ENCODE measurements around the gene TSKU.
"Not testable (repeated sequence)": the region's sequence is repeated elsewhere in the genome, so short reads cannot be mapped to it uniquely, and the experiment has no call there.

Gene TSKU

DNA sequence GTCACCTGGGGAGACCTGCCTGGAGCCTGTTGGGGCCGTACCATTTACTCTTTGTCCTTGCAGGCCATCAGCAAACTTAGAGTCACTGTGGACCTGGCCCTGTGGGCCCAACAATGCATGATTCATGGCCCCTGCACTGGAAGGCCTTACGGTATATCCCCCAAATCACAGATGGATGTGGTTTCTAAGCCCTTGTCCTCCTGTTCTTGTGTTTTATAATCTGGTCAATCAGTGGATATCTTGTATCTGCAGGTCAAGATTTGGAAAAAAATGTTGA, 6.2 kb downstream of the TSKU start:
- no peak for DNase-seq

GRCh38 chr11:76790251-76790650, 7.1 kb downstream of the TSKU start:
- DNase-seq = no peak

- not testable (repeated sequence) for DNase-seq
Observed at GRCh38 chr11:76791002-76791770, 8.0 kb downstream of the TSKU start.

DNA sequence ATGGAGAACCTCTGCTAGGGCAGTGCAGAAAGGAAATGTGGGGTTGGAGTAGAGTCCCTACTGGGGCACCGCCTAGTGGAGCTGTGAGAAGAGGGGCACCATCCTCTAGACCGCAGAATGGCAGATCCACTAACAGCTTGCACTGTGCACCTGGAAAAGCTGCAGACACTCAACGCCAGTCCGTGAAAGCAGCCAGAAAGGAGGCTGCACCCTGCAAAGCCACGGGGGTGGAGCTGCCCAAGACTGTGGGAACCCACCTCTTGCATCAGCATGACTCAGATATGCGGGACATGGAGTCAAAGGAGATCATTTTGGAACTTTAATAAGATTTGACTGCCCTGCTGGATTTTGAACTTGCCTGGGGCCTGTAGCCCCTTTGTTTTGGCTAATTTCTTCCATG, 8.7 kb downstream of the TSKU start:
- no peak for DNase-seq

DNA sequence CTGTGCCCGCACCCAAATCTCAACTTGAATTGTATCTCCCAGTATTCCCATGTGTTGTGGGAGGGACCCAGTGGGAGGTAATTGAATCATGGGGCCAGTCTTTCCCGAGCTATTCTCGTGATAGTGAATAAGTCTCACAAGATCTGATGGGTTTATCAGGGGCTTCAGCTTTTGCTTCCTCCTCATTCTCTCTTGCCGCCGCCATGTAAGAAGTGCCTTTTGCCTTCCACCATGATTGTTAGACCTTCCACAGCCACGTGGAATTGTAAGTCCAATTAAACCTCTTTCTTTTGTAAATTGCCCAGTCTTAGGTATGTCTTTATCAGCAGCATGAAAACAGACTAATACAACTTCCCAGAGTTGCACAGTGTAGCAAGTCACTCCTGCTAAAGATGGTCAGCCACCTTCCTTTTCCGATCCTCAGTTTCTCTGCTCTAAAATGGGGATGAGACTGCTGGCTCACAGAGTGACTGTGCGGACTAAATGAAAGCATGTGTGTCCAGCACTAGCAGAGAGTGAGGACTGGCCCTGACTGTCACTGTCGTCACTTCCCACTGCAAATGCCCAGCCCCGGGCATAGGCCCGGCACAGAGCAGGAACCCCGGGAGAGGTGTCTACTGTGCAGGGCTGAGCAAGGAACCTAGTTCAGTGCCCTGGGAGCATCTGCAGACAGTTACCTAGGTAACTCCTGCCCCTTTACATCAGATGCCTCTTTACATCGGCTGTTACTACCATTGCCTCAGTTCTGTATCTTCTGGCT, 9.5 kb downstream of the TSKU start:
- DNase-seq = no peak

GRCh38 chr11:76793391-76794291, 10.5 kb downstream of the TSKU start:
- peak in 1 of 2 experiments; percentile 33 for DNase-seq

GRCh38 chr11:76794371-76795289, 11.5 kb downstream of the TSKU start:
- DNase-seq = no peak

- no peak for DNase-seq
Observed at GRCh38 chr11:76795290-76795935, 12.3 kb downstream of the TSKU start.

GRCh38 chr11:76795936-76796441, 12.8 kb downstream of the TSKU start:
- DNase-seq = no peak

DNA sequence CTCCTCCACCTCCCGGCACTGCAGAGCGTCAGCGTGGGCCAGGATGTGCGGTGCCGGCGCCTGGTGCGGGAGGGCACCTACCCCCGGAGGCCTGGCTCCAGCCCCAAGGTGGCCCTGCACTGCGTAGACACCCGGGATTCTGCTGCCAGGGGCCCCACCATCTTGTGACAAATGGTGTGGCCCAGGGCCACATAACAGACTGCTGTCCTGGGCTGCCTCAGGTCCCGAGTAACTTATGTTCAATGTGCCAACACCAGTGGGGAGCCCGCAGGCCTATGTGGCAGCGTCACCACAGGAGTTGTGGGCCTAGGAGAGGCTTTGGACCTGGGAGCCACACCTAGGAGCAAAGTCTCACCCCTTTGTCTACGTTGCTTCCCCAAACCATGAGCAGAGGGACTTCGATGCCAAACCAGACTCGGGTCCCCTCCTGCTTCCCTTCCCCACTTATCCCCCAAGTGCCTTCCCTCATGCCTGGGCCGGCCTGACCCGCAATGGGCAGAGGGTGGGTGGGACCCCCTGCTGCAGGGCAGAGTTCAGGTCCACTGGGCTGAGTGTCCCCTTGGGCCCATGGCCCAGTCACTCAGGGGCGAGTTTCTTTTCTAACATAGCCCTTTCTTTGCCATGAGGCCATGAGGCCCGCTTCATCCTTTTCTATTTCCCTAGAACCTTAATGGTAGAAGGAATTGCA, 13.5 kb downstream of the TSKU start:
- no peak for DNase-seq

DNA sequence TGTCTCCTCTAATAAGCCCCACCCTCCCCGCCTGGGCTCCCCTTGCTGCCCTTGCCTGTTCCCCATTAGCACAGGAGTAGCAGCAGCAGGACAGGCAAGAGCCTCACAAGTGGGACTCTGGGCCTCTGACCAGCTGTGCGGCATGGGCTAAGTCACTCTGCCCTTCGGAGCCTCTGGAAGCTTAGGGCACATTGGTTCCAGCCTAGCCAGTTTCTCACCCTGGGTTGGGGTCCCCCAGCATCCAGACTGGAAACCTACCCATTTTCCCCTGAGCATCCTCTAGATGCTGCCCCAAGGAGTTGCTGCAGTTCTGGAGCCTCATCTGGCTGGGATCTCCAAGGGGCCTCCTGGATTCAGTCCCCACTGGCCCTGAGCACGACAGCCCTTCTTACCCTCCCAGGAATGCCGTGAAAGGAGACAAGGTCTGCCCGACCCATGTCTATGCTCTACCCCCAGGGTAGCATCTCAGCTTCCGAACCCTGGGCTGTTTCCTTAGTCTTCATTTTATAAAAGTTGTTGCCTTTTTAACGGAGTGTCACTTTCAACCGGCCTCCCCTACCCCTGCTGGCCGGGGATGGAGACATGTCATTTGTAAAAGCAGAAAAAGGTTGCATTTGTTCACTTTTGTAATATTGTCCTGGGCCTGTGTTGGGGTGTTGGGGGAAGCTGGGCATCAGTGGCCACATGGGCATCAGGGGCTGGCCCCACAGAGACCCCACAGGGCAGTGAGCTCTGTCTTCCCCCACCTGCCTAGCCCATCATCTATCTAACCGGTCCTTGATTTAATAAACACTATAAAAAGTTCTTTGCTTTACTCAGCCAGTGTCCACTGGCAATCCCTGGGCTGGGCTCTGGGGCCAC, 14.4 kb downstream of the TSKU start:
- DNase-seq = no peak

DNA sequence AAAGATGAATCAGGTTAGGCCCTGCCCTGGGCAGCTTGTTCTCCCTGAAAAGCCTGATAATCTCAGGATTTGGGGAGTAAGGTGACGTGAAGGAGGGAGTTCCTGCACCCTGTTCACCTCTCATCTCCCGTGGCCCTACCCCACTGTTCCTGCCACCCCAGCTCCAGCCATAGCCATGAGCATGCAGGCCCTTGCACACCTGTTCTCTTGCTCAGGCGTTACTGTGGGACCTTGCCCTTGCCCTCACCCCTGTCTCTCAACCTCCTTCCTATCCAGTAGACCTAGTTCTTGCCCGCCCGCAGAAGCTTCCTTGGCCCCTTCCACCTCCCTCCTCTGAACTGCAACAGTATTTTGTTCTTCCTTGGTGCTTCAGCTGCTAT, 15.0 kb downstream of the TSKU start:
- no peak for DNase-seq

DNA sequence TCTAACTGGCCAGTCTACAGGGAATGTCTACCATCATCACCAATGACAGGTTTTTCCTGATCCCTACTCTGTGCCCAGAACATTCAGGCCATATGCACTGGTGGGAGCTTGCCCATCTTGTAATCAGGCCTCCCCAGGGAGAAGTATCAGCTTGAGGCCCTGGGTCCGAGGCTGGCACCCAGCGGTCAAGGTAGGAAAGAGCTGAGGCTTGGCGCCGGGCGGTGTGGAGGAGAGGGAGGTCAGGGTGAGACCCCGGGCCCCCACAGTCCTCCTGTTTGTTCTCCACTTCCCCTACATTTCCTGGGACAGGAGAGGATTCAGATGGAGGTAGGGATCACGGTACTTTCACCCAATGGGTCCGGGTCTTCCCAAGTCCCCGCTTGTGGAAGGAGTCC, 15.5 kb downstream of the TSKU start:
- DNase-seq = no peak

- DNase-seq = peak; percentile 75 to 76
Observed at GRCh38 chr11:76799066-76799804, 16.1 kb downstream of the TSKU start.

DNA sequence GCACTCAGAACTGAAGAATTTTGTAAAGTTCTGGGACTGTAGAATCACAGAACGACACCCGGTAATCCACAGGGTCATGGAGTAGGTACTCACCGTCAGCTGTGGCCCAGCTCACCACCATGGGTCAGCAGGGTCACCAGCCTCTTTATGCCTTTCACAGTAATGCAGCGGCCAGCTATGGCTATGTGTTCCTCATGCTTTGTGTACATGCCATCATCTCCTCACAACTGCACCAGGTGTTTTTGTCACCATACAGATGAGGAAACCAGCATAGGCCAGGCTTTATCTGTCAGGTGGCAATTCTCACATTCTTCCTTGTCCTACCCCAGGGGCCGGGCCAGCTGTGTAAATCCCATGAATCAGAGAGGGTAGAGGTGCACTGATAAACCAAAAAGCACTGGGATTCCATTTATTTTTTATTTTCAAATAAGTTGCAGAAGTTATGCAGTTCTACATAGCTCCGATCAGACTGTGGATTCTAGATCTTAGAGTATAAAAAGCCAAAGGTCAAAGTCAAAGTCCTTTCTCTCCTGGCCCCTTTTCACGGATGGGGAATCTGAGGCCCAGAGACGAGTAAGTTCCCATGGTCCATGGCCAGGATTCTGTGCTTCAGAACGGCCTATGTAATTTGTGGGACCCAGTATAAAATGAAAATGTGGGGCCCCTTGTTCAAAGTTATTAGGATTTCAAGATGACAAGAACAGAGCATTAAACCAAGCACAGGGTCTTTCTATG, 17.5 kb downstream of the TSKU start:
- no peak for DNase-seq

GRCh38 chr11:76801225-76801624, 18.1 kb downstream of the TSKU start:
- DNase-seq = no peak

DNA sequence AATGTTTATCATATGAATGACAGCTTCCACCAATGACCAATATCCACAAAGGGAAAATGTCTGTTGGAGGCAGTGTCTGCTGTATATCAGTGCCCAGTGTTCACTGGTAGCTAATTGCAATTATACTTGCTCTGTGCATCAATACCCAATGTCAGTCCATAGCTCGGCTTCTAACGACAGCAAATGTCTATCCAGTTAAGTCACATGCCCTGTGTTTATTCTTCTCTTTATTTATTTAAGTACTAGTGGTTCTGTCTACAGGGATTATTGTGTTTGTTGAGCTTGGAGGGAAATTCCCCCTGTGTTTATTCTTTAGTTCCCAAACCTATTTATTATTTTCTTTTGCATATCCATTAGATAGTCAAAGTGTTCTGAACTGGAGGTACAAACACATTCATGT, 18.6 kb downstream of the TSKU start:
- peak in 1 of 2 experiments; percentile 12 for DNase-seq

DNA sequence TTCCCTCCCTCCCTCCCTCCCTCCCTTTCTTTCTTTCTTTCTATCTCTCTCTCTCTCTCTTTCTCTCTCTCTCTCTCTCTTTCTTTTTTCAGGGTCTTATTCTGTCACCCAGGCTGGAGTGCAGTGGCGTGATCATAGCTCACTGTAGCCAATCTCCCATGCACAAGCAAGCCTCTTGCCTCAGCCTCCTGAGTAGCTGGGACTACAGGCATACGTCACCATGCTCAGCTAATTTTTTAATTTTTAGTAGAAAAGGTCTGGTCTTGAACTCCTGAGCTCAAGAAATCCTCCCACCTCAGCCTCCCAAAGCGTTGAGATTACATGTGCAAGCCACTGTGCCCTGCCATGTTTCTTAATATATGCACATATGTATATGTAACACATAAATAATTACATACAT, 19.0 kb downstream of the TSKU start:
- DNase-seq = no peak

DNA sequence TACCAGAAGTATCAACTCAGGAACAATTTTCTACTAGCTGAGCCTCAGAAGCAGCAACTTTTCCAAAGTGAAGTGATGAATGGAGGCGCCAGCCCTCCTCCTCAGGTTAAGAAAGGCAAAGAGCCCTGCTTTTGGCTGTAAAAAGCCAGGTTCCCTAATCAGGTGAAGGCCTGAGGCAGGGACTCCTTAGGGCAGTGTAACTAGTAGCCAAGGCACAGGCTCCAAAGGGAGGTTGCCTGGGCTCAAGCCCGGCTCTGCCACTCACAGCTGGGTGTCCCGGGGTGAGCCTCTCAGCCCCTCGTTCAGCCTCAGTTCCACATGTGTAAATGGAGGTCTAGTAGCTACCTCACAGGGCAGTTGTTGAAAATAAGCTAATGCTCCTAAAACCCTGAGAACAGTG, 19.5 kb downstream of the TSKU start:
- no peak for DNase-seq

Data from NCI-H2081 (cell line).